Esophagus muscularis mucosa (tissue), 4 donors: ENCODE data around the gene GPR61.

Experiments
- CTCF ChIP-seq, 3 experiments: fragments of 200-600 bp in 2 of 3; fragments of 450-650 bp in 1 of 3; sonication (generic) in 2 of 3; IDR thresholded peaks; one replicate each; pipeline ENCODE4 v1.5.1; 2017 to 2019; ENCODE audit warnings: antibody characterized with exemption in 3 of 3, mild to moderate bottlenecking in 2 of 3, moderate library complexity in 1 of 3
- EP300 ChIP-seq: sonication (generic); formaldehyde crosslinking; IDR thresholded peaks from one replicate; pipeline ENCODE4 v1.6.1; 2017; ENCODE audit warnings: antibody characterized with exemption
- POLR2A ChIP-seq: fragments of 450-650 bp; IDR thresholded peaks from one replicate; pipeline ENCODE4 v1.6.1; 2017; ENCODE audit warnings: antibody characterized with exemption, moderate library complexity, mild to moderate bottlenecking, low read depth

GRCh38 chr1:109493805-109494539 is 45.7 kb upstream of the GPR61 start, which contains the start of gene CYB561D1:
- TF ChIP-seq CTCF (IDR thresholded peaks at IDR 0.05) = peak in 2 of 3 experiments; percentile 93 to 94
- TF ChIP-seq POLR2A = no peak
- no peak for TF ChIP-seq EP300
